IPS-11a (cell line): ENCODE data around the gene RNF40.
A peak's percentile ranks its signal among the peaks of the same experiment; 100 is the strongest.
"Not testable (repeated sequence)": the region's sequence is repeated elsewhere in the genome, so short reads cannot be mapped to it uniquely, and the experiment has no call there.

Experiments used
- H3K4me3 ChIP-seq: one replicate; pipeline ENCODE4 v1.5.1; 2013; ENCODE audit warnings: low read depth, low read length, control low read depth

The RNF40 gene

DNA sequence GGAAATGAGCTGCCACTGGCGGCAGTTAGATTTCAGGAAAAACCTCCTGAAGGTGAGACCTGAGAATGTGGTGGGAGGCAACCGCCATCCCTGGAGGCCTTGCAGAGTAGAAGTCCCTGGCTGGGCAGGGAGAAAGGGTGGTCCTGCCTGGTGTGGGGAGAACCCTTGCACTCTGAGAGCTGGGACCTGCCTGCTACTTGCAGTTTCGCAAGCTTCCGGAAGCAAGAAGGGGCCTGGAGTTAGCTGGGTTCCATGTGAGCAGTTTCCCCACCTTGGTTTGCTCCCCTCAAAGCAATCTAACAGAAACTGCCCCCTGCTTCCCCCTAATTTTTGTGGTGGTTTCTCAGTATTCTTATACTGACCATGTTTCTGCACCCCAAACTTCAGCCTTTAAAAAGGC, 18.4 kb downstream of the RNF40 start:
- no peak overlapping the region for H3K4me3 ChIP-seq

DNA sequence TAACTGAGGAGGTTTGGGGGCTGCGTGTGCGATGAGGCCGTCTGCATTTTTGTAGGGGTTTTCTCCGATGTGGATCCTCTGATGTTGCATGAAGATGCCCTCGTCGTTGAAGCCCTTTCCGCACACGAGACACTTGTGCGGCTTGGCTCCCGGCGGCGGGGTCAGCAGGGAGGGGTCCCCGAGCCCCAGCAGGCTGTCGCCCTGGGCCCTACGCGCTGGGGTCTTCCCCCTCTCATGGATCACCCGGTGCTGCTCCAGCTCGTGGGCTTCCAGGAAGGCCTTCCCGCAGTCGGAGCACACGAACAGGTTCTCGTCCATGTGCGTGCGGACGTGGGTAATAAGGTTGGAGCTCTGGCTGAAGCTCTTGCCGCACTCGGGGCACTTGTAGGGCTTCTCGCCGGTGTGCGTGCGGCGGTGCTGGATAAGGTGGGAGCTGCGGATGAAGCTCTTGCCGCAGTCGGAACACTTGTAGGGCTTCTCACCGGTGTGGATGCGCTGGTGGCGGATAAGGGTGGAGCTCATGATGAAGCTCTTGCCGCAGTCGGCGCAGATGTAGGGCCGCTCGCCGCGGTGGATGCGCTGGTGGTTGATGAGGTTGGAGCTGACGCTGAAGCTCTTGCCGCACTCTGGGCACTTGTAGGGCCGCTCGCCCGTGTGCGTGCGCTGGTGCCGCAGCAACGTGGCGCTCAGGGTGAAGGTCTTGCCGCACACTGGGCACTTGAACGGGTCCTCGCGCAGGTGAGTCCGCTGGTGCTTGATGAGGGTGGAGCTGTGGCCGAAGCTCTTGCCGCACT, 20.6 kb downstream of the RNF40 start:
- H3K4me3 ChIP-seq, result no peak overlapping the region

DNA sequence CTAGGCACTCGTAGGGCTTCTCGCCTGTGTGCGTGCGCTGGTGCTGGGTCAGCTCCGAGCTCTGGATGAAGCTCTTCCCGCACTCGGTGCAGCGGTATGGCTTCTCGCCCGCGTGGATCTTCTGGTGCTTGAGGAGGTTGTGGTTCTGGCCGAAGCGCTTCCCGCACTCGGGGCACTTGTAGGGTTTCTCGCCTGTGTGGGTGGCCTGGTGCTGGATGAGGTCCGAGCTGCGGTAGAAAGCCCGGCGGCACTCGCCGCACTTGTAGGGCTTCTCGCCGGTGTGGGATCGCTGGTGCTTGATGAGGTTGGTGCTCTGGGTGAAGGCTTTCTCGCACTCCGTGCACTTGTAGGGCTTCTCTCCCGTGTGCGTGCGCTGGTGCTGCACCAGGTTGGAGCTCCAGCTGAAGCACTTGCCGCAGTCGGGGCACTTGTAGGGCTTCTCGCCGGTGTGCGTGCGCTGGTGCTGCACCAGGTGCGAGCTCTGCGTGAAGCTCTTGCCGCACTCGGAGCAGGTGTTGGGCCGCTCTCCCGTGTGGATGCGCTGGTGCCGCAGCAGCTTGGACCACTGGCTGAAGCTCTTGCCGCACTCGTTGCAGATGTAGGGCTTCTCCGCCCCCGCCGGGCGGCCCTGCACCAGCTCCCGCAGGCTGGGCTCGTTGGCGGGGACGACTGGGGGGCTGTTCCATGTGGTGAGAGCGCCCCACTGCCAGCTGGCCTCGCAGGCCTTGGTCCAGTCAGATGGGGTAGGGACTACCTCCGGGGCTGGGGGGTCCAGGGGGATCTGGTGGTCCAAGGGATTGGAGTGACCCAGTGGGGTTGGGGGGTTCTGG, 21.4 kb downstream of the RNF40 start:
- H3K4me3 ChIP-seq, result no peak overlapping the region

DNA sequence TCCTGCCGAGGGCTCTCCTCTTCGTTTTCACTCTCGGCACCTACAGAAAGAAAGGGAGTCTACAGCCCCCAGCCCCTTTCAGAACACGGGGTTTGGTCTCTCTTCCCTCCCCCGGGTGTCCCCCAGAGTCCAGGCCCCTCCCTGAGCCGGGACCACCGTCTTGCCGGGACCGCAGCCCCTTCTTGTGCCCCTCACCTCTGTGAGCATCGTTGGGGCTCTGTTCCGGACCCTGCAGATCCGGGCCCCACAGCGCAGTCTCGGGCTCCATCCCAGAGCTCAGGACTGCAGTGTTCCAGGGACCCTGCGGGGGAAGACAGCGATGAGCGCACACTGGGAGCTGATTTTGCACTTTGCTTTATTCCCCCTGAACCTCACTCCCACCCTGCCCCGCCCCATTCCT, 22.1 kb downstream of the RNF40 start:
- no peak overlapping the region for H3K4me3 ChIP-seq

DNA sequence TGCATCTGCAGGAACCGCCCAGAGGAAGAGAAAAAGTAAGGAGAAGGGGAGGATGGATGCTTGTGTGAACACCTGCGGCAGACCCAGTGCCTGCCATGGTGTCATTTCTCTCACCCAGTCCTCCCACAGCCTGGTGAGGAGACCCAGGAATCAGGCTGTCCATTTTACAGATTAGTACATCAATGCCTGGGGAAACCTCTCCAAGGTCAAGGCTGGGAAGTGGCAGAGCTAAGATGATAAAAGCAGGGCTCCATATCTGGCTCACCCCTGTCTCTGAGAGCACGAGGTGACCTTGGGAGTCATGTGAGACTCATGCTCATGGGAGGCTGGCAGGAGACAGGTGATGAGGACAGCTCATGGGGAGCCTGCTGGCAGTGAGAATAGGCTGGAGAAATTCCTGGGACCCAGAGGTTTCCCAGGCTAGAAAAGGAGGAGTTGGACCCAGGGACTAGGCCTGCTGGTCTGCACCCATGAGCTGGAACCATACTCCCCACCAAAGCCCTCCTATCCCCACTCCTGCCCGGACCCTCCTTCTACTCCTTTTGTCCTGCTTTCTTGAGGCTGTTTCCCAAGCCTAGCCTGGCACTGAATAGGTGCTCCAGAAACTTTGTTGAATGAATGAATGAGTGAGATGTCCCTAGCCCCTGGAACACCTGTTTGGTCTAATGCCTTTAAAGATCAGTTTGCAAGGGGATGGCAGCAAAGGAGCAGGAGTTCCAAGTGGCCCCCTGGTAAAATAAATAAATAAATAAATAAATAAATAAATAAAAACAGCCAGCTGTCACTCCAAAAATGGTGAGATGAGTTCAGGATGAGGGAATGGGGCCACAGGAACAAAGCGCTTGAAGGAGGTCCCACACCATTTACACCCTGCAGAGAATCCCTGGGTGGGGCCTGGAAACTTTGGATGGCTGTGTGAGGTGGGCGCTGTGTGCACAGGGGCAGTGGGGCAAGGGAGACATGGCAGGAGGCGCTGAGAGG, 23.3 kb downstream of the RNF40 start:
- peak overlapping the region; percentile 47 for H3K4me3 ChIP-seq

DNA sequence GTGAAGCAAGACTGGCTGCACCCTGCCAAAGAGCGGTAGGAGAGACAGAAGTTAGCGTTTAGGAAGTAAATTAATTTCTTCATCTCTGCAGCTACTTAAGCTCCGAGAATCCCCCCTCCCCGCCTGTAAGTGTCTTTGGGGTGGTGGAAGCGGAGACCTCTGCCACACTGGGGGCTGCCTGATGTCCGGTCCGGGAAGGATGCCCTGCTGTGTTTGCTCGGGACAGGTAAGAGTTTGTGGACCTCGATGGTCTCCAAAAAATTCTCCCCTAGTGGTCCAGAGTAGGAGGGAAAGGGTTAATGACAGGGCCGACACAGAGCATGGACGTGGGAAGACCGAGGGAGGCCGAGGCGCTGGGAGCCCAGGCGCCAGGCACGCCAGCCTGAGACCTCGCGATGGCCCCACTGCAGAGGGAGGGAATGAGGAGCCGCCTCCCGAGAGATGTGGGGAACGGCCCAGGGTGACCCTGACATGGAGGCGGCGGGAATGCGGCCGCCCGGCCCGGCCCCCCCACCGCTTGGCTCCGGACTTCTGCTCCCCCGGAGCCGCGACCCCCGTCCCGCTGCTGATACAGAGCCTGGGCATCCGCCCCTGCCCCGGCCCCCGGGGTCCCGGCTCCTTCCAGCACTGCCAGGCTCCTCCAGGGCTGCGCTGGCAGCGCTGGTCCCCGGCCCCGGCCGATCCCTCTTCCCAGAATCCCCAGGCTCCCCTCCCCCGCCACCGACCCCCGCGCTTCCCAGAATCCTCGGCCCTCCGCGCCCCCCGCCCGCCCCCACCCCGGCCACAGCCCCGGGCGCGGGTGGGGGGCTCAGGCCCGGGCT, 24.2 kb downstream of the RNF40 start:
- H3K4me3 ChIP-seq, result peak overlapping the region; percentile 83

DNA sequence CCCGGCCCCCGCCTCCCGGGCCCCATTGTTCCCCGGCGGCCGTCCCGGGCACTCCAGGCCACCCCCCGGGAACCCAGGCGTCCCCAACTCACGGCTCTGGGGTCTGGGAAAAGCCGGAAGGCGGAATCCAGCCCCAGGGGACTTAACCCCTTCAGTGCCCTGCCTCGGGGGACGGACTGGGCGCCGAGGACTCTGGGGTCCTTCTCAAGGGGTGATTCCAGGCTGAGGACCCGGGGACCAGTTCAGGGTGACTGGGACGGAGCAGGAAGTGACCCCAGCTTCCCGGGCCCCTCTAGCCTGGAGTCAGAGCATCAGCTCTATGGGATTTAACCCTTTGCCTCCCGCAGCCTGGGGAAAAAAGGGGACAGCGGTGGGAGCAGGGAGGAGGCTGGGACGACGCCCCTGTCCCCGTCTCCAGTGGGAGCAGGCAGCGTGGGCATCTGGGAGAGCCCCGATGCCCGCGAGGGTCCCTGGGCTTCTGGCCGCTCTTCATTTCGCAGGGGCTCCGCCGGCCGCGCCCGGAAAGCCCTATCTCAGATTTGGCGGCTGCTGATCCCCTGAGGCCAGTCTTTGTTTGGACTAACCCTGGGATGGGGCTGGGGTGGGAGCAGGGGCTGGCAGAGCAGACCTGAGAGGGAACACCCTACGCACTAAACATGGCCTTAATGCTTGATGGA, 25.0 kb downstream of the RNF40 start, which contains the start of gene ZNF629:
TSS of gene ZNF629 (minus strand) at position 270 of the 677 bp plus-strand sequence. CDS start 2,723 bp downstream, outside the sequence.
- H3K4me3 ChIP-seq, result peak within 1 kb of the TSS; percentile 83

DNA sequence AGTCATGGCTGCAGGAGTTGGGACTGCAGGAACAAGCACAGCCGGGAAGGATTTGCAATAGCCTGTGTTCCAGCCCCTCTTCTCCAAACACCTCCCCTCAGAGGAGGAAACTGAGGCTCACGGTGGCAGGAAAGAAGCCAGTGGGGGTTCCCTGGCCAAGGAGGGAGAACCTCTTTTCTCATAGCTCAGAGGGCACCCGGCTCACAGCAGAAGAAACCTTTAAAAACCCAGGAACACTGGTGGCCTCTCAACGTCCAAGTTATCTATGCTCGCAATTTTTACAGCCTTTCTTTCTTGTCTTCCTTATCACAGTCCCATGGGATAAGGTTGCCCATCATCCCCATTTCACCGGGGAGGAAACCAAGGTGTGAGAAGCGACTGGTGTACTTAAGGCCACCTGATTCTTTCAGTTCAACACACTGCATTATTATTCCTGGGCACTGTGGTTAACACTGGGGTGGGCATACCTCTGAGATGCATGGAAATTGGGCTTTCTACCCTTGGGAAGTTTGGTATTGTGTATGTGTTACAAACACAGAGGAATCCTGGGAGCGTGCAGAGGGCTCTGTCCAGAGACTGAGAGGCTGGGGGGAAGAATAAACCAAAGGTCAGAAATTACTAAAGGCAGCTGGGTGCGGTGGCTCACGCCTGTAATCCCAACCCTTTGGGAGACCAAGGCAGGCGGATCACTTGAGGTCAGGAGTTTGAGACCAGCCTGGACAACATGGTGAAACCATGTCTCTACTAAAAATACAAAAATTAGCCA, 25.7 kb downstream of the RNF40 start:
- peak overlapping the region; percentile 83 for H3K4me3 ChIP-seq

DNA sequence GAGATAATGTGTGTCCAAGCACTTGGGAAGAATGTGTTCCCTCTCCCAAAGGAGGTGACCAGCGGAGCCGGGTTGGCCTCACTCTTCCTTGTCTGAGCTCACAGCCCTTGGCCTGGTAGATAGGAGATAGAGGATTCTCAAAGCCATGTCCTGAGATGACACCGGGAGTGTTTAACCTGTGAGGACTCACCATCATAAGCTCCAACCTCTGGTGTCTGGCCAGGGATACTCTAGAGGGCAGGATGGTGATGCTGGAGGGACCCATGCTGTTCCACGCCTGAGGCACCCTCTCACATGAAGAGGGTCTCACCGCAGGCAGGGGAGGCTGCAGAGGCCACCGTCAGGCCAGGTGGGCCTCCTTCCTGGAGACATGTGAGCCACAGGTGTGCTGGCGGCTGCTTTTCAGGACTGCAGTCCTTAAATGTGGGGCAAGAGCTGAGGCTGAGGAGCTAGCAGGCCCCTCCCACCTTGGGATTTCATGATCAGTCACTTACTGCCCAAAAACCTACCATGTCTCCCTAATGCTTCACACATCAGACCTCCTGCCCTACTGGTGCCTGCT, 31.5 kb downstream of the RNF40 start:
- no peak overlapping the region for H3K4me3 ChIP-seq

DNA sequence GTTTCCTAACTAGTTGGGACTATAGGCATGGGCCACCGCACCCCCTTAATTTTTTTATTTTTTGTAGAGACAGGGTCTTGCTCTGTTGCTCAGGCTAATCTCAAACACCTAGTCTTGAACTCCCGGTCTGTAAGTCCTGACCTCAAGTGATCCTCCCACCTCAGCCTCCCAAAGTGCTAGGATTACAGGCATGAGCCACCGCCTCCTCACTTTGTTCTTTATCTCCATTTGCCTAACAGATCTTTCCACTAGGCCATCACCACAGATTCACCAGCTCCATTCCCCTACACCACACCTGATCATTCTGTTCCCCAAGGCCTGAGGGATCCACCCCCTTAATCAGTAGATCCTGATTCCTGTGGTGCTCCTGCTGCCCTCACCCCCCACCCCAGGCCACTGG, 32.5 kb downstream of the RNF40 start:
- no peak overlapping the region for H3K4me3 ChIP-seq

DNA sequence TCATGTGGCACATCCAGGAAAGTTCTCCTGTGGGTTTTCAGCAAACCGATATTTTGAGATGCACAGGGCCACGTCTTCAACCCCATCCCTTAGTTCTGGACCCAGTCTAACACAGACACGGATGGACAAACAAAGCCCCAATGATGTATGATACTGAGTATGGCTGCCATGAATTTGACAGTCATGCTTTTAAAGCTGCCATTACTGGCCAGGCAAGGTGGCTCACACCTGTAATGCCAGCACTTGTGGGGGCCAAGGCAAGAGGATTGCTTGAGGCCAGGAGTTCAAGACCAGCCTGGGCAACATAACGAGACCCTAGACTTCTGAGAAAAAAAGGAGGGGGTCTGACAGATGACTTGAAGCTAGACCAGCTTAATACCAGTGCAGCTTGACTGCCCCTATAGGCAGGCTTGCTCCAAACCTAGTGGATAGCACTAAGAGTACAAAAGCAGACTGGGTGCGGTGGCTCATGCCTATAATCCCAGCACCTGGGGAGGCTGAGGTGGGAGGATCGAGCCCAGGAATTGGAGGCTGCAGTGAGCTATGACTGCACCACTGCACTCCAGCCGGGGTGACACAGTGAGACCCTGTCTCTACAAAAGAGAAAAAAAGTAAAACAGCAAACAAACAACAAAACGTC, 35.7 kb downstream of the RNF40 start:
- no peak overlapping the region for H3K4me3 ChIP-seq

DNA sequence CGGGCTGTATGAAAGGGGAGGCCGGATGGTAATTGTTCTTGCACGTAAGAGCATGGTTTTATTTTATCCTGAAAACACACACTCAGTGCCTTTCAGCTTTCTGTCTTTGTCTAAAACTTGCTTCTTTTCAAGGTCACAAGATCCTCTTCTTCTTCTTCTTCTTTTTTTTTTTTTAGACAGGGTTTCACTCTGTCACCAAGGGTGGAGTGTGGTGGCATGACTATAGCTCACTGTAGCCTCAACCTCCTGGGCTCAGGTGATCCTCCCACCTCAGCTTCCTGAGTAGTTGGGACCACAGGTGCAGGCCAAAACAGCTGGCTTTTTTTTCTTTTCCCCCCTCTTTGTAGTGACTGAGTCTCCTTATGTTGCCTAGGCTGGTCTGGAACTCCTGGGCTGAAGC, 40.8 kb downstream of the RNF40 start:
- no peak overlapping the region for H3K4me3 ChIP-seq

DNA sequence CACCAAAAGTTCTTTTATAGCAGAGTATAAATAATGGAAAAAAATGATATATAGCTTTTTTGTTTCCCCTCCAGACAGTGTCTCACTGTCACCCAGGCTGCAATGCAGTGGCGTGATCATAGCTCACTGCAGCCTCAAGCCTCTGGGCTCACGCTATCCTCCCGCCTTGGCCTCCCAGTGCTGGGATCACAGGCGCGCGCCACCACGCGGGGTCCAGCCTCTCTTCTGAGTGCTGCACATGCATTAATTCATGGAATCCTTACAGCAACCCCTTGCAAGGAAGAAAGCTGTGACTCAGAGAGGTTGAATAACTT, 42.9 kb downstream of the RNF40 start:
- H3K4me3 ChIP-seq, result peak overlapping the region; percentile 62

DNA sequence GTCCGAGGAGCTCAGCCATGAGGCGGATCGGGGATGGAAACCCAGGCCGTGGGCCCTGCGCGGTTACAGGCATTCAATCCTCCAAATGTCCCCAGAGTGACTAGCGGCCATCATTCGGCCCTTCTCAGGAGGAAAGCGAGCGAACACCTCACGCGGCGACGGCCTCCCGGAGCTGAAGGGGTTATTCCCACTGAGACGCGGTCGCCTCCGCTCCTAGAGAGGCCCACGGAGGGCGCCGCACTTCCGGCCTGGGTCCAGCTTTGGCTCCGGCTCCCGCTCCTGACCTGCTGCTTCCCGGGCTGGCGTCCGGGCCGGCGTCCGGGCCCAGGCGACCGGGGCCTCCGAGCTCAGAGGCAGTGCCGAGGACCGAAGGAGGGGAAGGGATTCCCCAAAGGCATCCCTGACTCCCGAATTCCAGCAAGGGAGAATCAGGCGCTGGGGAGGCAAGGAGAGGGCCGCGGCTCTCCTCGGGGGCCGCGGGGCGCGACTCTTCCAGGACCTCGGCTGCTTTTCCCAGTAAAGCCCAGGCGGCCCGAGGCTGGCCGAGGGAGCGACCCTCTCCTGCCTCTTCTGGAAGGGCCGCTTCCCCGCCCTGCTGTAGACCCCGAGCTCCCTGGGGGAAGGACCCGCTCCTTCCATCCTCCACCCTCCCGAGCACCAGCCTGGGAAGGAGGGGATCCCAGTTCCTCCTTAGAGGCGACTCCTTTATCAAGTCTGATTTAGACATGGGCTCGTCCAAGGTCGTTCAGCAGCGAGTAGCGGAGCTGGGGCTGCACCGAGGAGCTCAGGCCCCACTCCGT, 43.4 kb downstream of the RNF40 start:
- peak overlapping the region; percentile 62 for H3K4me3 ChIP-seq

DNA sequence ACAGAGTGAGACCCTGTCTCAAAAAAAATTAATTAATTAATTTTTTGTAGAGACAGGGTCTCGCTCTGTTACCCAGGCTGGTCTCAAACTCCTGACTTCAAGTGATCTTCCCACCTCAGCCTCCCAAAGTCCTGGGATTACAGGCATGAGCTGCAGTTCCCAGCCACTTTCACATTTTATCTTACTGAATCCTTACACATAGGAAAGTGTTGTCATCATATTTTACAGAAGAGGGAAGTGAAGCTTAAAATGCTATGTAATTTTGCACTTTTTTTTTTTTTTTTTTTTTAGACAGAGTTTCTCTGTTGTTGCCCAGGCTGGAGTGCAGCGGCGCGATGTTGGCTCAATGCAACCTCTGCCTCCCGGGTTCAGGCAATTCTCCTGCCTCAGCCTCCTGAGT, 46.0 kb downstream of the RNF40 start:
- no peak overlapping the region for H3K4me3 ChIP-seq

DNA sequence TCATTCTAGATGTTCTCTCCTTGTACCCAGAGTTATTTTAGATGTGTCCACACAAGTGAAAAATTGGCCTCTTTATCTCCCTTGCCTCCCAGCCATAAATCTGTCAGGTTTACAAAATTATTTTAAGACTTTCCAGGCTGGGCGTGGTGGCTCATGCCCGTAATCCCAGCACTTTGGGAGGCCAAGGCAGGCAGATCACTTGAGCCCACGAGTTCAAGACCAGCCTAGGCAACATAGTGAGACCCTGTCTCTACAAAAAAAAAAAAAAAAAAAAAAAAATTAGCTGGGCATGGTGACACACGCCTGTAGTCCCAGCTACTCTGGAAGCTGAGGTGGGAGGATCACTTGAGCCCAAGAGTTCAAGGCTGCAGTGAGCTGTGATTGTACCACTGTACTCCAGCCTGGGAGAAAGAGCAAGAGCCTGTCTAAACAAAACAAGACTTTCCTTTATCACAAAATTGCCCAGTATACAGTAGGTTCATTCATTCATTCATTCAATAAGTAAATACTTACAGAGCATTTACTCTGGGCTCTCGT, 46.8 kb downstream of the RNF40 start:
- not testable (repeated sequence) for H3K4me3 ChIP-seq

DNA sequence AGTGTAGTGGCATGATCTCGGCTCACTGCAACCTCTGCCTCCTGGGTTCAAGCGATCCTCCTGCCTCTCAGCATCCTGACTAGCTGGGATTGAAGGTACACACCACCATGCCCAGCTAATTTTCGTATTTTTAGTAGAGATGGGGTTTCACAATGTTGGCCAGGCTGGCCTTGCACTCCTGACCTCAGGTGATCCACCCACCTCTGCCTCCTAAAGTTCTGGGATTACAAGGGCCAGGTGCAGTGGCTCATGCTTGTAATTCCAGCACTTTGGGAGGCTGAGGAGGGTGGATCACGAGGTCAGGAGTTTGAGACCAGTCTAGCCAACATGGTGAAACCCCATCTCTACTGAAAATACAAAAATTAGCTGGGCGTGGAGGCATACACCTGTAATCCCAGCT, 47.6 kb downstream of the RNF40 start:
- H3K4me3 ChIP-seq, result not testable (repeated sequence)
